Parathyroid adenoma (tissue), 2 donors: Measurements from ENCODE around the gene PXN.
"Not testable (repeated sequence)": the region's sequence is repeated elsewhere in the genome, so short reads cannot be mapped to it uniquely, and the experiment has no call there.

Experiments
- H2AFZ ChIP-seq: fragments of 300-600 bp; sonication (generic); one replicate; pipeline ENCODE4 v1.7.0; 2017; ENCODE audit warnings: antibody characterized with exemption, mild to moderate bottlenecking
- H3K27ac ChIP-seq: fragments of 300-600 bp; sonication (generic); one replicate; pipeline ENCODE4 v1.7.0; 2017
- H3K27me3 ChIP-seq: fragments of 300-600 bp; sonication (generic); one replicate; pipeline ENCODE4 v1.7.0; 2017; ENCODE audit warnings: low read length; ENCODE audit not compliant: control insufficient read depth, insufficient read depth
- H3K36me3 ChIP-seq: fragments of 300-600 bp; sonication (generic); one replicate; pipeline ENCODE4 v1.7.0; 2017; ENCODE audit warnings: low read length; ENCODE audit not compliant: control insufficient read depth, insufficient read depth
- H3K4me1 ChIP-seq: fragments of 300-600 bp; sonication (generic); one replicate; pipeline ENCODE4 v1.7.0; 2017; ENCODE audit warnings: control low read depth
- H3K4me2 ChIP-seq: fragments of 300-600 bp; sonication (generic); one replicate; pipeline ENCODE4 v1.7.0; 2017; ENCODE audit warnings: low read length
- H3K4me3 ChIP-seq: fragments of 300-600 bp; sonication (generic); one replicate; pipeline ENCODE4 v1.7.0; 2017; ENCODE audit warnings: low read depth, low read length
- H3K79me2 ChIP-seq: fragments of 300-600 bp; sonication (generic); one replicate; pipeline ENCODE4 v1.7.0; 2017; ENCODE audit warnings: control low read depth
- H3K9ac ChIP-seq: fragments of 300-600 bp; sonication (generic); one replicate; pipeline ENCODE4 v1.7.0; 2017; ENCODE audit warnings: mild to moderate bottlenecking
- H3K9me3 ChIP-seq: fragments of 300-600 bp; sonication (generic); one replicate; pipeline ENCODE4 v1.7.0; 2017; ENCODE audit warnings: low read length; ENCODE audit not compliant: control insufficient read depth
- TF ChIP-seq, protein P1 (sequence below): fragments of 300-600 bp; sonication (generic); IDR thresholded peaks from one replicate; pipeline ENCODE4 v1.7.0; 2017; ENCODE audit warnings: antibody characterized with exemption, mild to moderate bottlenecking
- donor health status: primary hyperparathyroidism.

The PXN gene

DNA sequence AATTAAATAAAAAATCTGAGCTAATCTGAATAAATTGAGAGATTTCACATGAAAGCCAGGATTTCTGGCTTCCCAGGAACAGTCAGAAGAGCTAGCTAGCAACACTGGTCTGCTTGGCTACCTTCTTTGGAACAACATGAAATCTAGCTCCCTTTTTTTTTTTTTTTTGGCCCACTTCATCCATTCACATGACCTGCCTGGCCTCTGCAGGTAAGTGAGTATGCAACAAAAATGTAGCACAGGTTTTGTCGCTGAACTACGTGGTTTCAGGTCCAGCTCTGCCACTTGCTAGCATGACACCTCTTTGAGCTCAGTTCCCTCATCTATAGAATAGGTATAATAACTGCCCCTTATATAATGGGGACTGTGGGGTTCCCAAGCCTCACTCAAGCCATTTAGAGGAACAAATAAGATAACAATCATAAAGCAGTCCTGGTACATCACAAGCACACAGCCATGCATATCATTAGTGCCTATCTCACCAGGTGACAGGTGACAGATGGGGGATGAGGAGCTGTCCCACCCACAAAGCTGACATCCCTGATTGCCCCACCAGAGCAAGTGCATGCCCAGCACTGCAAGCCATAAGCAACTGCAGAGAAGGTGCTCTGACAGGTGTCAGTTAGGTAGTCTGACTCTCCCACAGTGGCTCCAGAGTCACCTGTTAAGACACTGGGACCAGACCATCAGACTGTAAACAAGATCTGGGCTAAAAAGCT, 25.6 kb downstream of the PXN start:
- Histone ChIP-seq H3K79me2 (peaks cover 65% of the 10 kb centered on the region), H3K27ac (peak overlapping the region; percentile 6), H3K9me3 (no peaks in the 10 kb centered on the region), H3K4me3 (no peak overlapping the region), H3K4me1 (peaks cover 33% of the 10 kb centered on the region), H2AFZ (no peak overlapping the region), H3K36me3 (no peaks in the 10 kb centered on the region), H3K4me2 (peak overlapping the region; percentile 3), H3K27me3 (no peaks in the 10 kb centered on the region), H3K9ac (no peak overlapping the region)
- TF ChIP-seq, protein P1, sequence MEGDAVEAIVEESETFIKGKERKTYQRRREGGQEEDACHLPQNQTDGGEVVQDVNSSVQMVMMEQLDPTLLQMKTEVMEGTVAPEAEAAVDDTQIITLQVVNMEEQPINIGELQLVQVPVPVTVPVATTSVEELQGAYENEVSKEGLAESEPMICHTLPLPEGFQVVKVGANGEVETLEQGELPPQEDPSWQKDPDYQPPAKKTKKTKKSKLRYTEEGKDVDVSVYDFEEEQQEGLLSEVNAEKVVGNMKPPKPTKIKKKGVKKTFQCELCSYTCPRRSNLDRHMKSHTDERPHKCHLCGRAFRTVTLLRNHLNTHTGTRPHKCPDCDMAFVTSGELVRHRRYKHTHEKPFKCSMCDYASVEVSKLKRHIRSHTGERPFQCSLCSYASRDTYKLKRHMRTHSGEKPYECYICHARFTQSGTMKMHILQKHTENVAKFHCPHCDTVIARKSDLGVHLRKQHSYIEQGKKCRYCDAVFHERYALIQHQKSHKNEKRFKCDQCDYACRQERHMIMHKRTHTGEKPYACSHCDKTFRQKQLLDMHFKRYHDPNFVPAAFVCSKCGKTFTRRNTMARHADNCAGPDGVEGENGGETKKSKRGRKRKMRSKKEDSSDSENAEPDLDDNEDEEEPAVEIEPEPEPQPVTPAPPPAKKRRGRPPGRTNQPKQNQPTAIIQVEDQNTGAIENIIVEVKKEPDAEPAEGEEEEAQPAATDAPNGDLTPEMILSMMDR: no peak

DNA sequence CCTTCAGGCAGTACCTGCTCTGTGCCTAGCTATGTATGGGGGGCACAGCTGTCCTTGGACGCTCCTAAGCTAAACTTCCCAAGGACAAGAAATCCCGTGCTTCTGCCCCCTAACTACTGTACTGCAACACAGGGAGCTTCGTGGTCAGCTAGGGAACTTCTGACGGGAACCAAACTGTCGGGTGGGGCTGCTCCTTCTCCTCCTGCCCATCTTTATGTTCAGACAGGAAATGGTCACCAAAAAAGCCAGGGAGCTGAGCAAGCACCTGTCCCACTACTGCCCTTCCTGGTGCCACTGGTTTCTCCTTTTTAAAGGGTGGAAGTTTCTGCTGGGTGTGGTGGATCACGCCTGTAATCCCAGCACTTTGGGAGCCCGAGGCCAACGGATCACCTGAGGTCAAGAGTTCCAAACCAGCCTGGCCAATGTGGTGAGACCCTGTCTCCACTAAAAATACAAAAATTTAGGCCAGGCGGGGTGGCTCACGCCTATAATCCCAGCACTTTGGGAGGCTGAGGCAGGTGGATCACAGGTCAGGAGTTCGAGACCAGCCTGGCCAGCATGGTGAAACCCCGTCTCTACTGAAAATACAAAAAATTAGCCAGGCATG, 26.6 kb downstream of the PXN start:
- no peak overlapping the region for H3K4me3 ChIP-seq
- H3K4me1 ChIP-seq: peaks cover 43% of the 10 kb centered on the region
- TF ChIP-seq, protein P1: no peak
- H3K9ac ChIP-seq: no peak overlapping the region
- H3K27me3 ChIP-seq: no peaks in the 10 kb centered on the region
- no peaks in the 10 kb centered on the region for H3K9me3 ChIP-seq
- H3K27ac ChIP-seq: peak overlapping the region; percentile 11
- no peaks in the 10 kb centered on the region for H3K36me3 ChIP-seq
- no peak overlapping the region for H2AFZ ChIP-seq
- H3K4me2 ChIP-seq: no peak overlapping the region
- peaks cover 70% of the 10 kb centered on the region for H3K79me2 ChIP-seq

DNA sequence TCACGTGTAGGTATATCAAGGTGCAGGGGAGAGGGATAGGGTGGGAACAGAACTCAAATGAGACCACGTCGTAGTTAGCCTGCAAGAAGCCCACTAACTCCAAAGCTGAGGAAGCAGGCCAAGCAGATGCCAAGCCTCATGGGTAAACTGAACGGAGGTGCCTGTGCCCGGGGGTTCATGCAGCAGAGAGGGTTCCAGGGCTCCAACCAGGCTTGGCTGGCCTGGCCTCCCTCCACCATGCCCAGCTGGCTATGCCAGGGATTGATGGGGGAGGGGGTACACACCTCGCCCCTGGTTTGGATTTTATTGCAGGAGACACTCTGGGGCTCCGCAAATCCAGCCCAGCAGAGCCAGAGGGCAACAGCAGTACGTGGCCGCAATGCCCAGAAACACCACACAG, 27.3 kb downstream of the PXN start:
- Histone ChIP-seq H2AFZ (no peak overlapping the region), H3K27ac (peak overlapping the region; percentile 30), H3K79me2 (peaks cover 72% of the 10 kb centered on the region), H3K4me1 (peaks cover 44% of the 10 kb centered on the region), H3K4me3 (no peak overlapping the region), H3K9ac (no peak overlapping the region), H3K4me2 (no peak overlapping the region), H3K27me3 (no peaks in the 10 kb centered on the region), H3K9me3 (no peaks in the 10 kb centered on the region), H3K36me3 (no peaks in the 10 kb centered on the region)
- TF ChIP-seq, protein P1: no peak

DNA sequence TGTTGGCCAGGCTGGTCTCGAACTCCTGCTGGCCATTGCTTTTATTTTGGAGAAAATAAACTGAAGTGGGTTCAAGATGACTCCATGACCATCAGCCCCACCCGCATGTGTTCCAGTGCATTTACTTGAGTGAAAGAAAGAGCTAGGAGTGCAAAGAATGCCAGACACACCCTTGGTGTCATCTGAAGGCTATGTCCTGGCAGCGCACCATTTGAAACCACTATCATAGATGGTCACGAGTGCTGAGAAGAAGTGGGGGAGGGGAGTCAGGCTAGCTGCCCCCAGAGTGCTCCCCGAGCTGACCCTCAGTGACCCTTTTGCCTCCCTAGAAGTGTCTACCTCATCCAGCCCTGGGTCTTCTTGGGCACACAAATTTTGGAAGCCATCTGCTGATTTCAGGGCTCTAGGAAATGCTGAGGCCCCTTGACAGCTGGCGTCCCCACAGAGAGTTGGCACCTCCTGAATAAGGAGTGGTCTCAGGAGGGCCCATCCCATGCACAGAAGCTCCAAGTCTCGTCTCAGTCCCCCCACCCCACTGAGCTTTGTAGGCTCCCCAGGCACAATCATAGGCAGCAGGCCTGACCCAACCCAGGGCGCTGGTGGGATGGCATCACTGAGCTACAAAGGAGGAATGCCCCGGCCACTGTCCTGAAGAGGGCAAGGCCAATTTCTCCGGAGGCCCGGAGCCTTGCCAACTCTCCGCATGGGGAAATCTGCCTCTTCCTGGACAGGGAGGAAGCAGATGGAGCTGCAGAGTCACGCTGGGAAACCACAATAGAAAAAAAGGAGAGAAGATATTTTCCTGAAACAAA, 28.0 kb downstream of the PXN start:
- no peak overlapping the region for H3K9ac ChIP-seq
- no peaks in the 10 kb centered on the region for H3K36me3 ChIP-seq
- TF ChIP-seq, protein P1: no peak
- peak overlapping the region; percentile 34 for H3K27ac ChIP-seq
- no peaks in the 10 kb centered on the region for H3K9me3 ChIP-seq
- no peak overlapping the region for H2AFZ ChIP-seq
- peaks cover 69% of the 10 kb centered on the region for H3K79me2 ChIP-seq
- peaks cover 44% of the 10 kb centered on the region for H3K4me1 ChIP-seq
- no peak overlapping the region for H3K4me2 ChIP-seq
- H3K27me3 ChIP-seq: no peaks in the 10 kb centered on the region
- H3K4me3 ChIP-seq: no peak overlapping the region

DNA sequence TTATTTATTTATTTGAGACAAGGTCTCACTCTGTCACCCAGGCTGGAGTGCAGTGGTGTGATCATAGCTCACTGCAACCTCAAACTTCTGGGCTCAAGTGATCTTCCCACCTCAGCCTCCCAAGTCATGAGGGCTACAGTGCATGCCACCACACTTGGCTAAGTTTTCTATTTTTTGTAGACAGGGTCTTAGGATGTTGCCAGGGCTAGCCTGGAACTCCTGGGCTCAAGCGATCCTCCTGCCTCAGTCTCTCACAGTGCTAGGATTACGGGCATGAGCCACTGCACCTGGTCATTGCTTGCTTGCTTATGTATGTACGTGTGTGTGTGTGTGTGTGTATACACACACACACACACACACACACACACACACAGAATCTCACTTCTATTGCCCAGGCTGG, 28.7 kb downstream of the PXN start:
- not testable (repeated sequence) for H3K27me3 ChIP-seq, H3K9me3 ChIP-seq, H3K4me3 ChIP-seq, H3K27ac ChIP-seq, H2AFZ ChIP-seq, H3K36me3 ChIP-seq, H3K4me2 ChIP-seq, H3K9ac ChIP-seq
- peaks cover 49% of the 10 kb centered on the region for H3K4me1 ChIP-seq
- peaks cover 63% of the 10 kb centered on the region for H3K79me2 ChIP-seq
